Activated T-helper 9 cell treated with anti-CD3 and anti-CD28 coated beads, Interleukin-2, amount 50 U/mL, for 16 hours (primary cell): ENCODE measurements around the gene PRODH.
"Not testable (repeated sequence)": the region's sequence is repeated elsewhere in the genome, so short reads cannot be mapped to it uniquely, and the experiment has no call there.

Experiments
- DNase-seq: peaks from one replicate; pipeline ENCODE4 v3.0.0-alpha.2; 2020; ENCODE audit warnings: low read depth

Gene PRODH

DNA sequence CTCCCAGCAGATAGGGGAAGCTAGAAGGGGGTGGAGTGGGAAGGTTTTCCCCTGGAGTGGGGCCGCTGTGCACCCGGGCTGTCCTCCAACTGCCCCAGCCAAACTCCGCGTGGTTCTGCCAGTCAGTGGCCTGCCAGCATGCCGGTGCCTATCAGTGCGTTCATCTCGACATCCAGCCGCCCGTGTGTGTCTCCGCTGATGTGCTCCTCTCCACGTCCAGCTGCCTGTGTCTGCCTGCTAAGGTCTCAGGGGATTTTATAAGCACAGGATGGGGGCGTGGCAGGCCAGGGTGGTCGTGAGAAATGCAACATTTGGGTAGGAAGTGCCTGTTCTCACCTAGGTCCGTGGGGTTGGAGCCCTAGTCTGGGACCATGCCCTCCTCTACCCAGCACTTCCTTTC is 17.0 kb upstream of the PRODH start:
- DNase-seq: not testable (repeated sequence)

DNA sequence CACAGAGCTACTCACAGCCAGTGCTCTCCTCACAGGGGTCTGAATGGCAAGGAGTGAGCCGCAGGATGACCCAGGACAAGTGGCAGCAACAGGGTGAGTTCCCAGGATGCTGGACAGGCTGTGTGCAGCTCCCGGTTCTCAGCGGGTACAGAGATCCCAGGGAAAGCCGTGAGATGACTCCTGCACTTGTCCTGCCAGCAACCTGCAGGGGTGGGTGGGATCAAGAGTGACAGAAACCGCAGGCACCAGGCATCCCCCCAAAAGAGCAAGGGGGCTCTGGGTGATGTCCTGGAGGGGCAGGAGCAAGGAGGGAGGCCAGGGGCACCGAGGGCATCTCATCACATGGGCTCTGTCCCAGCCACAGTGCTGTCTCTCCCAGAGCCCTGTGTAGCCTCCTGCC is 15.9 kb upstream of the PRODH start:
- no peak for DNase-seq

DNA sequence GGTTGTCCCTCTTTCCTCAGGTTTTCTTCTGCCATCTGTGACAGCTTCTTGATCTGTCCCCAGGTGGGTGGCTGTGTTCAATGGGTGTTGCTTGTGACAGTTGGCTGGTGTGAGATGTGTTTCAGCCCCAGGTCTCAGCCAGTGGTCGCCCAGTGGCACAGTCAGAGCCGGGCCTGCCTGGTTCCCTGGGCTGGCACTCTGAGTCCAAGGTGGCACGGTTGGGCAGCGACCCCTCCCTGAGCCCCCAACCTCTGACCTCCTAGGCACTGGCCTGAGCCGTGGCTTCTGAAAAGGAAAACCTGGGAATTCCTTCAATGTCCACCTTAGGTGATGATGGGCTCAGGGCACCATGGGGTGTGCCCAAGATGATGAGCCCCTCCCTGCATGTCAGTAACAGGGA is 14.0 kb upstream of the PRODH start:
- DNase-seq: no peak

DNA sequence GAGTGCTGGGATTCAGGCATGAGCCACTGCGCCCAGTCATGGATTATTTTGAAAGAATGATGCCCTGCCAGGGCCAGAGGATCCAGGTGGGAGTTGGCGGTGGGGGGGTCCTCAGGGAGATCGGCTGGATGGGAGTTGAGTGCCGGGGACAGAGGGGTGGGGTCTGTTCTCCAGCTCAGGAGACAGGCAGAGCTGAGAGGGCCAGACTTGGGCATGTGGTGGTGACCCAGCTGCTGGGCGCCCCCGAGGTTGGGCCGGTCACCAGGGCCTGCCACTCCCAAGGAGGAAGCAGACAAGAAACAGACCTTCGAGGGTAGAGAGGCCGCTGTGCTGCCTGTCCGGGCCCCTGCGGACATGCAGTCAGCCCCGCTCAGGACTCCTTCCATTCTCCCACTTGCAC is 11.8 kb upstream of the PRODH start:
- no peak for DNase-seq

DNA sequence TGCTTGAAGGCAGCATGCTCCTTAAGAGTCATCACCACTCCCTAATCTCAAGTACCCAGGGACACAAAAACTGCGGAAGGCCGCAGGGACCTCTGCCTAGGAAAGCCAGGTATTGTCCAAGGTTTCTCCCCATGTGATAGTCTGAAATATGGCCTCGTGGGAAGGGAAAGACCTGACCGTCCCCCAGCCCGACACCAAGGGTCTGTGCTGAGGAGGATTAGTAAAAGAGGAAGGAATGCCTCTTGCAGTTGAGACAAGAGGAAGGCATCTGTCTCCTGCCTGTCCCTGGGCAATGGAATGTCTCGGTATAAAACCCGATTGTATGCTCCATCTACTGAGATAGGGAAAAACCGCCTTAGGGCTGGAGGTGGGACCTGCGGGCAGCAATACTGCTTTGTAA is 11.0 kb upstream of the PRODH start:
- not testable (repeated sequence) for DNase-seq

DNA sequence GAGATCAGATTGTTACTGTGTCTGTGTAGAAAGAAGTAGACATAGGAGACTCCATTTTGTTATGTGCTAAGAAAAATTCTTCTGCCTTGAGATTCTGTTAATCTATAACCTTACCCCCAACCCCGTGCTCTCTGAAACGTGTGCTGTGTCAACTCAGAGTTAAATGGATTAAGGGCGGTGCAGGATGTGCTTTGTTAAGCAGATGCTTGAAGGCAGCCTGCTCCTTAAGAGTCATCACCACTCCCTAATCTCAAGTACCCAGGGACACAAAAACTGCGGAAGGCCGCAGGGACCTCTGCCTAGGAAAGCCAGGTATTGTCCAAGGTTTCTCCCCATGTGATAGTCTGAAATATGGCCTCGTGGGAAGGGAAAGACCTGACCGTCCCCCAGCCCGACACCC is 2.6 kb upstream of the PRODH start:
- not testable (repeated sequence) for DNase-seq

DNA sequence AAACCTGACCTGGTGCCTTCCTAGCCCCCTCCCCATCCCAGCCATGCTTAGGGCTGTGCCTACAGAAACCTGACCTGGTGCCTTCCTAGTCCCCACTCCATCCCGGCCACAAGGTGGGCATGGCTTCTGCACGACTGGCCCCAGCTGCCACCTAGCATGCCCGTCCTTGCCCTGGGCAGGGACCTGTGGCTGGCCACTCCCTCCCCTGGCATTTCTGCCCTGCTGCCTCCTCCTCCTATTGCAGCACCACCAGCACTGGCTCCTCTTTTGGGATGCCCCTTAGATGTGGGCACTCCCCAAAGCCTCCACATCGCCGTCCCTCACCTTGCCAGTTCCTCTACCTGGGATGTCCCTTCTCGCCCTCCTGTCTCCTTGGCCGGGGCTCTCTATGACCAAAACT is 1.4 kb downstream of the PRODH start:
- DNase-seq: not testable (repeated sequence)

DNA sequence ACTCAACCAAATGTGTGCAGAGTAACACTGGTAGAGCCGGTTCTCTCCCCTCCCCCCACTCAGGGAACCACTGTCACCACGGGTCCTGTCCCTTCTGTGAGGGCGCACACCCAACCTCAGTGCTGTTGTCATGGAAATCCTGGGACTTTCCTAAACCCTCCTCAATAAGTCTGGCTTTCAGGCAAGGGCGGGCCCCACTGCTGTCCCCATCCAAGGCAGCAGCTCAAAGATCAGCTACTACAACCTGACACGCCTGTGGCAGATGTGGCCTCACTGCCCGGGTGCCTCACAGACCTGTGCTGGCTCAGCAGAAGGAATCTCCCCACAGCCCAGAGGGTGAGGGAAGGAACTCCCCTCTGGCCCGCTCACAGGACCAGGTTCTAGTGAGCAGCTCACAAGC is 2.2 kb downstream of the PRODH start:
- no peak for DNase-seq

DNA sequence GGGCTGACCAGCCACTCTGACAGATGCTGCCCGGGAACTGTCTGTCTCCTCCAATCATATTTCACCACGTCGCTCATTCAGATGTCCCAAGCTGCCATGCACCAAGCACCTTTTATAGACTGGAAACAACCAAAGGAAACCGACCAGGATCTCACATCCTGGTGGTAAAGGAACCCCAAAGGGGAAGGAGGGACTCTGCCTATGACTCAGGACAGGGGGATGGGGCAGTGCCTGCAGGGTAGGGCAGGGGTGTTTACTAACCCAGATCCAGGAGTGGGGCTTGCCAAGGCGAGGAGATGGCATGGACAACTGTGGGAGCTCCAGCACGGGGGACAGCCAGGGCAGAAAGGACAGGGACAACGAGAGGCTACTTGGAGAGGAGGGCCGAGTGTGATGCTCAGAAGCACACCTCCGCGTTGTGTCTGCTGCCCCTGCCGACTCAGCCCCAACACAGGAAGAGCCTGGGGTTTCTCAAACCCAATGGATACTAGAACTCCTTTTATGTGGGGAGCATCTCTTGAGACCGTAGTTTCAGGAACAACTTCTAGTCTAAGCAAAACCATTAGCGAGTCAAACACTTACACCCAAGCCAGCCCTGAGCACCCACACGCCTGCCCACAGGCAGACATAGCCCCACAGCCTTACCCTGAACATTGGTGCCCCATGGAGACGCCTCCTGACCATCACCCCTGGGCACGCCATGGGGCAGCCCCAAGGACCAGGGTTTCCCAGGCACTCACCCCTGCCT is 4.0 kb downstream of the PRODH start:
- DNase-seq: no peak

DNA sequence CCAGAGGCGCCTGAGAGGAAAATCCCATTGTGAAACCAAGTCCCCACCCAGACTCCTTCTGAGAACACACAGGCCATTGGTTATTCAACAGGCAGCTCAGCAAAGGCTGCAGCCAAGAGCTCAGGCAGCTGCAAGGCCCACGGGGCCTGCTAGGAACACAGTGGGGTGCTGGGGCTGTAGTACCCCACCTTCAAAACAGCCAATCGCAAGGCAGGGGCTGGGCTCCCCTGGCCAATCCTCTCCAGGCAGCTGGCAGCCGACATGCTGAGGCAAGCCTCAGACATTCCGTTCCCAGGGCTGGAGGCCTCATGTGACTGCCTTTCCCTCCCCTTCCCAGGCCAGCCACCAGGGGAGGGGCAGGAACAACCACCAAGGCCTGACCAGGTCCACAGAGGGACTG is 6.6 kb downstream of the PRODH start:
- no peak for DNase-seq

DNA sequence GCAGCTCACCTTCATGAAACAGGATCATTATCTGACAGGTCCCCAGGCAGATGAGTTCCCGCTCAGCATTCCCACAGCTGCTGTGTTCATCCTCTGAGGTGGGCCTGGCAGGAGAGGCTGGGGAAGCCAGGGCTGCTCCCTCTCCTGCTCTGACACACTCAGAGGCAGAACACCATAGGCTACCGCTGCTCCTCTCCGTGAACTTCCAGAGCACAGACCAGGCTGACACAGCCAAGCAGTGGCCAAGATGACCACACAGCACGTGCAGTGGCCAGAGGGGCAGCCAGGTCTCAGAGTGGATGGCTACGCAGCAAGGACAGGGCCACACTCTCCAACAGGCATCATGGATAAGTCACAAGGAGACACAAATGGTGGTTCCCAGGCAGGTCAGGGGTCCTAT is 8.5 kb downstream of the PRODH start:
- DNase-seq: no peak

DNA sequence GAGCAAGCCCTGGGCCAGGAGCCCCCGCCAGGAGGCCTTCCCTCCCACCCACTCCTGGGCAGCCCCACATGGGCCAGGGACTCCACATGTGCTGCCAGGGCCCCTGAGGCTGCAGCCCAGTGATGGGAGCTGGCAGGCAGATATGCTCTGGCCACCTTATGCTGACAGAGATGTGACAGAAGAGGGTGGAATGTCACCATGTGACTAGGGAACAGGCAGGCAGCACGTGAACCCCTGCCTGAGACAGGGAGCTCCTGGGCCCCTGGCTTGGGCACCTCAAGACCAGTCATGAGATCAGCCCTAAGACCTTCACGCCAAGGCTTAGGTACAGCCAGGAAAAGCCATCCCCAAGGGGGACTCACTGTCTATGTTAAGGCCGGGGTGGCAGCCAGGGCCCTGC is 9.1 kb downstream of the PRODH start:
- no peak for DNase-seq

DNA sequence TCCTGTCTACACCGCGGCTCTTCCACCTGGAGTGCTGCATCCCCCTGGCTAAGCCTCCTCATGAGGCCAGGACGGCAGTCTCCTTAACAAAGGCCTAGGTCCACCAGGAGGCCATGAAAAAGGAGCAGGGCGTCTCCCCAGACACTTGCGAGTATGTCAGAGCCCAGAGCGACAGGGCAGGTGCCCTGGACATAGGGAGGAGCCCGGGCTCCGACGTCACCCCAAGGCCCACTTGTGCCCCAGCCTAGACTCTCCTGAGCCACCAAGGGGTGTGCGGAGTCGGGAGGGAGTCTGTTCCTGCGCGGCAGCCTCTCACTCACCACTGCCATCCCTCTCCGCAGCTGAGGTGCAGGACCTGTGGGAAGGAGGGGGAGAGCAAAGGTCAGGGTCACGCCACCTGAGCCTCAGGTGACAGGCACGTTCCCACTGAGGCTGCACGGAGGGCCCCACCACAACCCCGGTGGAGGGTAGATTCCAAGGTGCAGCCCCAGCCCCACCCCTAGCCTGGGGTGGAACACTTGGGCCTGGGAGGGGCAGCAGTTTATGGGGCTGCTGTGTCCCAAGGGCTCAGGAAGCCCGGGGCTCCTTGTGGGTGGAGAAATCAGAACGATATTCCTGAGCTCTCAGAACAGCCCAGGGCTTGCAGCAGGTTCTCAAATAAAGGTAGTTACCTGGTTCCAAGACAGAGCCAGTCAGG is 10.6 kb downstream of the PRODH start:
- no peak for DNase-seq

DNA sequence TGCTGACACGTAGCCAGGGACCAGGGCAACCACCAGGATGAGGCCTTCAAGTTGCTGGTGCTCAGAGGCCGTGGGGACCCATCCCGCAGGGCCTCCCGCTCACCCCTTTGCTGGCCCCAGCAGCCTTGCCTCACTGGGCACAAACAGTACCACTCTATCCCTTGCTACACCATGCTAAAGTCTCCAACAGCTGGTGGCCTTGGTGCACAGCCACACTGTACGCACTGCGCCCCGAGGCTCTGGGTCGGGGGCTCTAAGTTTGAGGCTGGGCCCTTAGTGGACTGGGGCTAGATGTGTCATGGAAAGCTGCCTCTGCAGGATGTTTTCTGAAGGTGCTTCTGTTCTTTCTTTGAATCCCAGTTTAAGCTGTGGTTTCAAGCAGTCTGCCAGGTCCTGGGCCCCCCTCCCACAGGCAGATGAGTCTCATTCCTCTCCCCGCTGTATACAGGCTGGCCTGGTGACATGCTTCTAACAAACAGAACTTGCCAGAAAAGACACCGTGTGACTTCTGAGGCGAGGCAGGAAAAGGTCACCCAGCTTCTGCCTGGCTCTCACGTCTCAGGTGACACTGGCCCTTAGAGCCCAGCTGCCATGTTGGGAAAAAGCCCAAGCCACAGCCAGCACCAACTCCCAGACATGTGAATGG is 15.7 kb downstream of the PRODH start:
- not testable (repeated sequence) for DNase-seq

DNA sequence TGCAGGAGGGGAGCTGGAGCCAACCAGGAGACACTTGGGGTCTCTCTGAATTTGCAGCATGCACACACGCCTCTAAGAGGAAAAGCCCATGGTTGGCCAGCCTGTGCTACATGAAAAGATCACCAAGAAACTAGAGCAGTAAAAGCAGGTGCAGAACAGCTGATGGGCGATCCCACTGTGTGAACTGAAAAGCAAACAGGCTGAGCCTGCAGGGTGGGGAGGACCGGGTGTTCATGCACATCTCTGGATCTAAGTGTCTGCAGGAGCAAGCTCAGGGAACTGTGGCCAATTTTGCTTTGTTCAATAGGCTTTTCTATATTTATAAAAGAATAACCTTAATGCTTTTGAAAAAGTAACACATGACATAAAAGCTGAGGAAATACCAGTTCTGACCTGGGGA is 18.3 kb downstream of the PRODH start:
- DNase-seq: not testable (repeated sequence)

DNA sequence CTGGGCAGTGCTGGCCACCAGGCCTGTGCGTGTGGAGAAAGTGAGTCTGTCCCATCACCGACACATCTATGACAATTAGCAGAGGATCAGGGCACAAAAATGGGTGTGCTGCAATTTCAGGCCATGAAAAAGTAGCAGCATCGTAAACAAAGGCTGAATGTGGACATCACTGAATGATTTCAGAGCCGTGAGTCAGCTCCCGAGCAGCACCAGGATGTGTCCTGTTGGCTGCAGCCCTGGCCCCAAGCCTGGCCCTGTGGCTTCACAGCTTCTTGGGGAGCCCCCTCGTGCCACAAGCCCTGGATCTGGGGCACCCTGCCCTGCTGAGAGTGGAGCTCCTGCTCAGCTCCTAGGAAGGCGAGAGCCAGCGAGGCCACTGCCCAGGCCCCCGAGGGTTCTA is 20.5 kb downstream of the PRODH start:
- not testable (repeated sequence) for DNase-seq

DNA sequence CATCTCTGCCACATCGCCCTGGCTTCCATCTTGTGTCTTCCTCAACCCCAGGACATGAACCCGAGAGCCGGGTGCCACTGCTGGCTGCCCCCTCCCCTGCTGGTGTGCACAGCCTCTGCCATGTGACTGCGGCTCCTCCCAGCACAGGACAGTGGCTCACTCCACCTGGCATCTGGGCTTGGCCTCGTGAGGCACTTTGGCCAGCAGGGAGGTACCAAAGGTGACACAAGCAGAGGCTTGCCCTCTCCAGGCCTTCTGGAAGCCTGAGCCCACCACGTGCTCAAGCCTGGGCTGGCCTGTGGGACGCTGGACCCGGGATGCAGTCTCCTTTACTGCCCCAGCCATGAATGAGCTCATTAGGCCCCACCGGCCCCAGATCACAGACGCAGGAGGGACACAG is 21.5 kb downstream of the PRODH start:
- DNase-seq: not testable (repeated sequence)

DNA sequence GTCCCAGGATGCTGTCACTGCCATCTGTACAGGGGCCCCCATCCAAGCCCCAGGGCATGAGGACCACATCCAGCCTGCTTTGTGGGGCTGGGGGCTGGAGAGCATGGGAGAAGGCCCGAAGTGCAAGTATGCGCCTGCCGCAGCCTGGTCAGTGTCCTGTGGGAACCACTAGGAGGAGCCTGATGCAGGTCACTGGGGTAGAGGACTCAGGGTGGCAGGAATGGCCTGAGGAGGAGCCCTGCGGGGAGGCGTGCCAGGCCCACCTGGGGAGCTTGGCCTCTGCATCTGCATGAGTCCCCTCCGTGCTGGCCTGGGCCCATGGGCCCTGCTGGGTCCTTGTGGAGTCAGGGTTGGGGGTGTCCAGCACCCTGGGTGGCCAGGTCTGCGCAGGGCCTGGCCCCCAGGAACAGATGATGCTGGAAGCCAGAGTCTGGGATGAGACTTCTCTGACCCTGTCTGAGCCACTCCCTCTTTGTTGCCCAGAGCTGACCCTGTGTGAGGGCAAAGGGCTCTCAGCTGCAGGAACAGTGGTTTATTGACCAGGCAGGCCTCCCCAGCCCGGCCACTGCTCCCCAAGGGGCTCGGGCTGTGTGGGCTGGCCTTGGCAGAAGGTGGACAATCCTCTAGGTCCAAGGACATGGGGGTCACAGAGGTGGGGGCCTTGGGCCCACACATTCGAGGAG is 23.7 kb downstream of the PRODH start:
- DNase-seq: not testable (repeated sequence)

DNA sequence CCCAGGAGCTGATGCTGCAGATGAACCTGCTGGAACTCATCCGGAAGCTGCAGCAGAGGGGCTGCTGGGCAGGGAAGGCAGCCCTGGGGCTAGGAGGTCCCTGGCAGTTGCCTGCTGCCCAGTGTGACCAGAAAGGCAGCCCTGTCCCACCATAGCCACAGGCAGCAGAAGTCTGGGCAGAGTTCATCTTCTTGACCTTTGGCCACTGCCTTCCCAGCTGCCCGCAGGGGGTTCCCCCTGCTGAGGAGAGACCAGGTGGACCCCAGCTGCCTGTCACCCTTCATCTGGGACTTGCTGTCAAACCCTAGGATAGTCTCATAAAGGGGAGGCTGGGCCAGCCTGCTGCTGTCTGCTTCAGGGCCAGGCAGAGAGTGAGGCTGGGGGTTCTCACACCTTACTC is 24.6 kb downstream of the PRODH start:
- DNase-seq: not testable (repeated sequence)

DNA sequence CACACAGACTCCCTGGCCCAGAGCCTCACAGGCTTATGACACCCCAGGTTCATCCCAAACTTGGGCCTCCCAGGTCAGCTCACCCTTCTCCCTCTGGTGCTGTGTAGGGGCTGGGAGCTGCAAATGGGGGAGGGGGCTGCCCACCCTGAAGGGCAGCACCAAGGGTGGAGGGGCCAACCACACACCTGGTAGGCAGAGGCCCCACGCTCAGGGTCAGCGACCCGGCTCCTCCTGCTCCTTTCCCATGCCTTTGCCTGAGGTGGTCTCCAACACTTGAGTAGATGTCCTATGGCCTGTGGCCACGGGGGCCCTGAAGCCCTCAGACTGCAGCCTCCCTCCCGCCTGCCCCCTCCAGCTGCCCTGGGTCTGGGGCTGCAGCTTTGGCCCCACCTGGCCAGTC is 26.5 kb downstream of the PRODH start:
- no peak for DNase-seq

DNA sequence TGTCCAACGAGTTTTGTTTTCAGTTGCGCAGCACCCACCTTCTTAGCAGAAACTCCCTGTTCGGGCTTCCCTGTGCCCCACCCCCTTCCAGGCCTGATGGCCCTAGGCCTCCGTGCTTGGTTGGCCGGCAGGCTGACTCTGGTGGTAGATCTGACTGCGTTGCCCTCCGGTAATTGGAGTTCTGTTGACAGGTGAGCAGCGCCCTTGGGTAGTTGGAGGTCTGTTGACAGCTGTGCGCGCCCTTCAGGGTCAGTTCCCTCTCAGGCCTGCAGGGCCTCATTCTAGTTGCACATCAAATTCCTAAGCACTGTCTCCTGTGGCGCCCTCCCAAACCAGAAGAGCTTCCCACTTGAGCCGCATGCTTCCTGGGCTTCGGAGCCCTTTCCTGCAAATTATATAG is 29.2 kb downstream of the PRODH start:
- DNase-seq: no peak

DNA sequence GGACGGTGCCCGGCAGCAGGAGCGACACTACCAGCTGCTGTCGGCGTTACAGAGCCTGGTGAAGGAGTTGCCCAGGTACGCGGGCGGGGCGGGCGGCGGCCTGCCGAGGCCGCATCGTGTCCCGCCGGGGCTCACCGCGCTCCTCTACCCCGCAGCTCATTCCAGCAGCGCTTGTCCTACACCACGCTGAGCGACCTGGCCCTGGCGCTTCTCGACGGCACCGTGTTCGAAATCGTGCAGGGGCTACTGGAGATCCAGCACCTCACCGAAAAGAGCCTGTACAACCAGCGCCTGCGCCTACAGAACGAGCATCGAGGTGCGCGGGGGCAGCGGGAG is 29.7 kb downstream of the PRODH start:
- not testable (repeated sequence) for DNase-seq
